Tibial nerve (tissue), 4 donors: ENCODE results near the gene SCT.

Source experiments
- EP300 ChIP-seq, 2 donors: sonication (generic); formaldehyde crosslinking; IDR thresholded peaks; one replicate each; pipeline ENCODE4 v1.6.1; 2017; ENCODE audit warnings: antibody characterized with exemption in 2 of 2, mild to moderate bottlenecking in 1 of 2
- TF ChIP-seq, protein P1 (sequence below), 5 experiments: fragments of 200-600 bp in 3 of 5; fragments of 450-650 bp in 2 of 5; sonication (generic) in 3 of 5; IDR thresholded peaks; one replicate each; pipeline ENCODE4 v1.5.1; 2016 to 2019; ENCODE audit warnings: antibody characterized with exemption in 5 of 5, mild to moderate bottlenecking in 3 of 5, moderate library complexity in 2 of 5

DNA sequence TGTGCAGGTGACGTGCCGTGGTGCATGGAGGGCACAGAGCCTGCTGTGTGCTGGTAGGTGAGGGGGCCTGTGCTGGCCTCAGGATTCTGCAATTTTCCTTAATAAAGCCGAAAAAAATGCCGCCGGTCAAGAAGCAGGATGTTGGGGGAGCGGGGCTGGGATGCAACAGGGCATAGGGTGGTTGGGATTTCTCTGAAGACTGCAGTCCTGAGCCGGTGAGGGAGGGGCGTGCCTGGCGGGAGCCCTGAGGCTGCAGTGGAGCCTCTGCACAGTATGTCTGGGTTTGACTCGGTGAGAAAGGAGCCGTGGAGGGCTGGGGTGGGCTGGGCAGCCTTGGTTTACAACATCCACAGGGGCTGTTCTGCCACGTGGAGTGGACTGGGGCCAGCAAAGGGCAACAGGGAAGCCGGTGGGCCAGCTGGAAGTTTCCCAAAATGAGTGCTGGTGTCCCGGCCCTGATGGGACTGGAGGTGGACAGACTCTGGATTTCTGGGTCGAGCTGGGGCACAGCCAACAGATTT is 3.6 kb downstream of the SCT start:
- TF ChIP-seq, protein P1, sequence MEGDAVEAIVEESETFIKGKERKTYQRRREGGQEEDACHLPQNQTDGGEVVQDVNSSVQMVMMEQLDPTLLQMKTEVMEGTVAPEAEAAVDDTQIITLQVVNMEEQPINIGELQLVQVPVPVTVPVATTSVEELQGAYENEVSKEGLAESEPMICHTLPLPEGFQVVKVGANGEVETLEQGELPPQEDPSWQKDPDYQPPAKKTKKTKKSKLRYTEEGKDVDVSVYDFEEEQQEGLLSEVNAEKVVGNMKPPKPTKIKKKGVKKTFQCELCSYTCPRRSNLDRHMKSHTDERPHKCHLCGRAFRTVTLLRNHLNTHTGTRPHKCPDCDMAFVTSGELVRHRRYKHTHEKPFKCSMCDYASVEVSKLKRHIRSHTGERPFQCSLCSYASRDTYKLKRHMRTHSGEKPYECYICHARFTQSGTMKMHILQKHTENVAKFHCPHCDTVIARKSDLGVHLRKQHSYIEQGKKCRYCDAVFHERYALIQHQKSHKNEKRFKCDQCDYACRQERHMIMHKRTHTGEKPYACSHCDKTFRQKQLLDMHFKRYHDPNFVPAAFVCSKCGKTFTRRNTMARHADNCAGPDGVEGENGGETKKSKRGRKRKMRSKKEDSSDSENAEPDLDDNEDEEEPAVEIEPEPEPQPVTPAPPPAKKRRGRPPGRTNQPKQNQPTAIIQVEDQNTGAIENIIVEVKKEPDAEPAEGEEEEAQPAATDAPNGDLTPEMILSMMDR (IDR thresholded peaks at IDR 0.05), result no peak
- TF ChIP-seq EP300 (IDR thresholded peaks at IDR 0.05), result no peak
